A549 (cell line): ENCODE results near the gene SPAG17.

ENCODE experiments used
- CTCF ChIP-seq: fragments of >200 bp; sonication (Bioruptor Twin); formaldehyde crosslinking; IDR thresholded peaks from 3 replicates; pipeline ENCODE4 v1.5.1; 2016
- ESRRA ChIP-seq: fragments of 150-350 bp; IDR thresholded peaks from 2 replicates; pipeline ENCODE4 v1.6.1; 2014; ENCODE audit warnings: mild to moderate bottlenecking, low read length, borderline replicate concordance
- POLR2A ChIP-seq: IDR thresholded peaks from 2 replicates; pipeline ENCODE4 v1.6.1; 2012; ENCODE audit warnings: mild to moderate bottlenecking, low read length

DNA sequence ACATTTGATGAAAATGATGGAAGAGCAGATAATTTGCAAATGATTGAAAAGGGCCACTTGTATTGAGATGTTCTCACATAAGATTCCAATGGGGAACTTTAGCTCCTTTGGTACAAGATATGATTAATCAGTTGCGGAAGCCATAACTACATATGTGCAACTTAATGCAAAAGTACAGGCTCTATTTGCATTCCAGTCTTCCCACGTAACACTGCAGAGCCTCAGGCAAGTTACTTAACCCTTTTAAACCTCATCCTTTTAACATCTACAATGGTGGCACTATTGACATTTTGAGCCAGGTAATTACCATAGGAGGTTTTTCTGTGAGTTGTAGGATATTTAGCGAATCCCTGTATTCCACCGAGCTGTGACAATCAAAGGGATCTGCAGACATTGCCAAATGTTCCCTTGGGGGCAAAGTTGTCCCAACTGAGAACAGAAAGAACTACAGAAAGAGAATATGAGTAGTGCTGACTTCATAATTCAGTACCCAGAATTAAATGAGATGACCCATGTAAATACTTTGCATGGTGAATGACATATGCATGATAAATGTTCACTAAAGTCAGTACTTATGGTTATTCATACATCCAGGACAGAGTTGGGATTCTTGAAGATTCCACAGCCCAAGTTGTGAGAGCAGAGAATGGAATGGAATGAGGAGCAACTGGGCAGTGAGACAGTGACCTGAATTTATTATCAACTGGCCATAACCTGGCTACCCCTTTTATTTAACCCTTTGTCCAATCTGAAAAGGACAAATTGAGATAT is 62.6 kb downstream of the SPAG17 start:
- TF ChIP-seq CTCF (no peak), POLR2A (no peak), ESRRA (no peak)
